ENCODE measurements around the gene KREMEN1. TPM values are rescaled to one million over a fixed set of nuclear protein-coding genes. Genes with fewer than 3 reads are reported as not detected.
A peak's percentile ranks its signal among the peaks of the same experiment; 100 is the strongest.
"Not testable (repeated sequence)": the region's sequence is repeated elsewhere in the genome, so short reads cannot be mapped to it uniquely, and the experiment has no call there.

The KREMEN1 gene
- total and polyA plus RNA-seq, 5 donors from 2014 or later: 0.10 TPM; not detected in 4

DNA sequence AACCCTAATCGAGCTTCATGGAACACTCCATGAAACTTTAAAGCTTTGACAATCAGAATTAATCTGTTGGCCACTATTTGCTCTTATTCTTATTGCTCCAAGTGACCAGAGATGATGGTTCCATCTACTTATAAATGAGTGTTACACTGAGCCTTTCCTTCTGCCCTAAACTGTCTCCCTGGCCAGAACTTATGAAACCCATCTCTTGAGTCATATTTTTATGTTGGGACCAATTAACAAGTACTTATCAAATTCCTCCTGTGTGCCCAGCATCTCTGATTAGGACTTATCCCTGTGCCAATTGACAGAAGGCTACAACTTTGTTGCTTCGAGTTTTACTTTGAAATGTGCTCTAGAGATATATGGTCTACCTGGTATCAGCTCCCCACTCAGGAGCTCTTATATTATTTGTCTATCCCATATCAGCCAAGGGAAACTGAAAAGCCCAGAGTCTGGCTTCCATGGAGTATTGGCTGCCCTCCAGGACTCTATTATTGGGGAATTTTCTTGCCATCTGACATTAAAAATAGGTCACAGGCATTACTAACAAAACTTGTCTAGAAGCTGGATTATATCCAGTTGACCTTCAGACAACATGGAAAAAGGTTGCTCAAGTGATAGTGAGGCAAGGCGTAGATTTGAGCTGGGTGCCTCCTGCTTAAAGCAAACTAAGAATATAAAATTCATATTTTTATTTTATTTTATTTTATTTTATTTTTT is 8.8 kb downstream of the KREMEN1 start:
- H3K36me3 Mint-ChIP-seq: no peaks in the 10 kb centered on the region
- H3K4me3 ChIP-seq (ENCODE audit: low read depth, low read length): no peak overlapping the region
- H3K4me1 Mint-ChIP-seq: no peaks in the 10 kb centered on the region
- peaks cover 40% of the 10 kb centered on the region for H3K27me3 Mint-ChIP-seq
- H3K36me3 ChIP-seq (ENCODE audit: control insufficient read depth, insufficient read depth, low read length): no peaks in the 10 kb centered on the region
- DNase-seq (no peak), ATAC-seq (ENCODE audit: low read depth in 2 of 2) (no peak)
- peaks cover 4% of the 10 kb centered on the region for H3K27me3 ChIP-seq (ENCODE audit: control insufficient read depth, insufficient read depth, low read length)
- no peak overlapping the region for H3K27ac Mint-ChIP-seq
- H3K27ac ChIP-seq (ENCODE audit: insufficient read depth, low read length, poor library complexity, severe bottlenecking): no peak overlapping the region
- H3K9me3 ChIP-seq (ENCODE audit: control insufficient read depth in 2 of 2, low read length in 2 of 2): no peaks in the 10 kb centered on the region
- H3K4me1 ChIP-seq (ENCODE audit: control insufficient read depth, insufficient read depth, low read length, poor library complexity, severe bottlenecking): no peaks in the 10 kb centered on the region
- no peaks in the 10 kb centered on the region for H3K9me3 Mint-ChIP-seq
- no peak overlapping the region for H3K4me3 Mint-ChIP-seq

DNA sequence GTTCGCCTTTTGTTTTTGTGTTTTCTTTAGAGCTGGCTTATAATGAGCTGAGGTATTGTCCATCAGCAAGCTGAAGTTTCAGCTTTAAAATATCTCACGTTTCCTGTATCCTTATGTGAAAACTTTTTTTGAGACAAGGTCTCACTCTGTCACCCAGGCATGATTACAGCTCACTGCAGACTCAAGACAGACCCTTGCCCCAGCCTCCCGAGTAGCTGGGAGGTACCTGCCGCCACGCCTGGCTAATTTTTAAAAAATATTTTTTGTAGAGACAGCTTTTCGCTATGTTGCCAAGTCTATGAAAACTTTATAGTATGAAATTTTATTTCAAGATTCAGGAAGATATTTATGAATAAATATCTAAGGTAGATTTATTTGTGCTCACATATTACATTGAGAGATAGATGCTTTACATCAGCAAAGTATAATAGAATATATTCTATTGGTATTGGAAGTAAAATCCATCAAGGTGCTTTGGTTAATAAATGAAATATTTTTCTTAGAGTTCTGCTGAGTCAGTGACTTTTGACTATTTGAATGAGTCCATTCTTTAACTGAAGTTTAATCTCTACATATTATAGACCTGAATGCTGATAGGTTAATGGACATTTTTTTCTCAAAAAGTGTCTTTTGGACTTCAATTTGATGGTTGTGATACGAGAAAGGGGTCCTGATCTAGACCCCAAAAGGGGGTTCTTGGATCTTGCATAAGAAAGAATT is 10.2 kb downstream of the KREMEN1 start:
- peaks cover 37% of the 10 kb centered on the region for H3K27me3 Mint-ChIP-seq
- no peak for ATAC-seq (ENCODE audit: low read depth in 2 of 2)
- no peak overlapping the region for H3K4me3 ChIP-seq (ENCODE audit: low read depth, low read length)
- no peaks in the 10 kb centered on the region for H3K4me1 Mint-ChIP-seq
- H3K36me3 ChIP-seq (ENCODE audit: control insufficient read depth, insufficient read depth, low read length): no peaks in the 10 kb centered on the region
- no peak overlapping the region for H3K4me3 Mint-ChIP-seq
- H3K27me3 ChIP-seq (ENCODE audit: control insufficient read depth, insufficient read depth, low read length): peaks cover 4% of the 10 kb centered on the region
- H3K9me3 Mint-ChIP-seq: no peaks in the 10 kb centered on the region
- H3K27ac ChIP-seq (ENCODE audit: insufficient read depth, low read length, poor library complexity, severe bottlenecking): no peak overlapping the region
- H3K36me3 Mint-ChIP-seq: no peaks in the 10 kb centered on the region
- no peaks in the 10 kb centered on the region for H3K9me3 ChIP-seq (ENCODE audit: control insufficient read depth in 2 of 2, low read length in 2 of 2)
- H3K27ac Mint-ChIP-seq: no peak overlapping the region
- DNase-seq: no peak
- no peaks in the 10 kb centered on the region for H3K4me1 ChIP-seq (ENCODE audit: control insufficient read depth, insufficient read depth, low read length, poor library complexity, severe bottlenecking)

DNA sequence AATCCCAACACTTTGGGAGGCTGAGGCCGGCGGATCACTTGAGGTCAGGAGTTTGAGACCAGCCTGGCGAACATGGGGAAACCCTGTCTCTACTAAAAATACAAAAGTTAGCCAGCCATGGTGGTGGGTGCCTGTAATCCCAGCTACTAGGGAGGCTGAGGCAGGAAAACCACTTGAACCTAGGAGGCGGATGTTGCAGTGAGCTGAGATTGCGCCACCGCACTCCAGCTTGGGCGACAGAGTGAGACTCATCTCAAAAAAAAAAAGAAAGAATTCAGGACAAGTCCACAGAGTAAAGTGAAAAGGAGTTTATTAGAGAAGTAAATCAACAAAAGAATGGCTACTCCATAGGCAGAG is 10.7 kb downstream of the KREMEN1 start:
- not testable (repeated sequence) for H3K36me3 Mint-ChIP-seq; H3K4me1 ChIP-seq (ENCODE audit: control insufficient read depth, insufficient read depth, low read length, poor library complexity, severe bottlenecking); H3K36me3 ChIP-seq (ENCODE audit: control insufficient read depth, insufficient read depth, low read length); H3K9me3 ChIP-seq (ENCODE audit: control insufficient read depth in 2 of 2, low read length in 2 of 2); H3K27ac Mint-ChIP-seq; H3K27me3 ChIP-seq (ENCODE audit: control insufficient read depth, insufficient read depth, low read length); H3K27ac ChIP-seq (ENCODE audit: insufficient read depth, low read length, poor library complexity, severe bottlenecking); H3K4me1 Mint-ChIP-seq; H3K4me3 ChIP-seq (ENCODE audit: low read depth, low read length); ATAC-seq (ENCODE audit: low read depth in 2 of 2); H3K9me3 Mint-ChIP-seq; DNase-seq
- Mint-ChIP-seq H3K27me3 (peaks cover 39% of the 10 kb centered on the region), H3K4me3 (peak overlapping the region in 1 of 4 donors; percentile 1)

DNA sequence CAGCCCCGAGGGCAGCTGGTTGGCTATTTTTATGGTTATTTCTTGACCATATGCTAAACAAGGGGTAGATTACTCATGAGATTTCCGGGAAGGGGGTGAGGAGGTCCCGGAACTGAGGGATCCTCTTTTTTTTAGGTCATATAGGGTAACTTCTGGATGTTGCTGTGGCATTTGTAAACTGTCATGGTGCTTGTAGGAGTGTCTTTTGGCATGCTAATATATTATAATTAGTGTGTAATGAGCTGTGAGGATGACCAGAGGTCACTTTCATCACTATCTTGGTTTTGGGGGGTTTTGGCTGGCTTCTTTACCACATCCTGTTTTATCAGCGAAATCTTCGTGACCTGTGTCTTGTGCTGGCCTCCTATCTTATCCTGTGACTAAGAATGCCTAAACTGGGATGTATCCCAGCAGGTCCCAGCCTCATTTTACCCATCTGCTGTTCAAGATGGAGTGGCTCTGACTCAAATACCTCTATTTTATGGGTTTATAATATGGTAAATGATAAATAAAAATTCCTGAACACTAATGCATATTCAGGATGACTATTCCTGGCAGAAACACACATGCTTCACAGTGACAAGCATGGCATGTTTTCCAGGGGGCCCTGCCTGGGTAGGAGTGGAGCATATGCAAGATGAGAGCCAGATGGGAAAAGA is 11.2 kb downstream of the KREMEN1 start:
- no peaks in the 10 kb centered on the region for H3K4me1 ChIP-seq (ENCODE audit: control insufficient read depth, insufficient read depth, low read length, poor library complexity, severe bottlenecking)
- H3K36me3 ChIP-seq (ENCODE audit: control insufficient read depth, insufficient read depth, low read length): no peaks in the 10 kb centered on the region
- Mint-ChIP-seq H3K4me3 (no peak overlapping the region), H3K27me3 (peaks cover 34% of the 10 kb centered on the region), H3K36me3 (no peaks in the 10 kb centered on the region), H3K27ac (no peak overlapping the region), H3K4me1 (no peaks in the 10 kb centered on the region), H3K9me3 (no peaks in the 10 kb centered on the region)
- ATAC-seq (ENCODE audit: low read depth in 2 of 2) (no peak), DNase-seq (no peak)
- H3K27ac ChIP-seq (ENCODE audit: insufficient read depth, low read length, poor library complexity, severe bottlenecking): no peak overlapping the region
- H3K27me3 ChIP-seq (ENCODE audit: control insufficient read depth, insufficient read depth, low read length): peaks cover 4% of the 10 kb centered on the region
- H3K9me3 ChIP-seq (ENCODE audit: control insufficient read depth in 2 of 2, low read length in 2 of 2): no peaks in the 10 kb centered on the region
- H3K4me3 ChIP-seq (ENCODE audit: low read depth, low read length): no peak overlapping the region

DNA sequence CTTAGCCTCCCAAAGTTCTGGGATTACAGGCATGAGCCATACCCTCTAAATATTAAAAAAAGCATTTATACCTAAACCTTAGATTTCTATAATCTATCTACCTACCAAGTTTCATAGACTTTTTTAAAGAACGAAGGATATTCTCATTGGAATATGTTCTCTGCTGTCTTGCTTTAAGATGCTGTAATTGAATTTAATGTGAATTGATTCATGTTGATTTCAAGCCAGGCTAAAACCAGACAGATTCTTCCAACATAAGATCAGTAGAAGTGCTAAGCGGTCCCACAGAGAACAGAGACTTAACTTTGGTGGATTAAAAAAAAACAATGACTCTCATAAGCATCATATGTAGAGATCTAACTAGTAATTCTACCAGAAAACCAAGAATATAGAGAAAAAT is 14.2 kb downstream of the KREMEN1 start:
- Histone ChIP-seq H3K36me3 (ENCODE audit: control insufficient read depth, insufficient read depth, low read length) (no peaks in the 10 kb centered on the region), H3K9me3 (ENCODE audit: control insufficient read depth in 2 of 2, low read length in 2 of 2) (no peaks in the 10 kb centered on the region), H3K27ac (ENCODE audit: insufficient read depth, low read length, poor library complexity, severe bottlenecking) (no peak overlapping the region), H3K27me3 (ENCODE audit: control insufficient read depth, insufficient read depth, low read length) (peaks cover 4% of the 10 kb centered on the region), H3K4me1 (ENCODE audit: control insufficient read depth, insufficient read depth, low read length, poor library complexity, severe bottlenecking) (no peaks in the 10 kb centered on the region), H3K4me3 (ENCODE audit: low read depth, low read length) (no peak overlapping the region)
- no peak for DNase-seq
- ATAC-seq (ENCODE audit: low read depth in 2 of 2): no peak
- H3K4me1 Mint-ChIP-seq: peaks cover 0 to 2% (median 0%) of the 10 kb centered on the region in 4 donors
- H3K4me3 Mint-ChIP-seq: no peak overlapping the region
- H3K36me3 Mint-ChIP-seq: no peaks in the 10 kb centered on the region
- no peak overlapping the region for H3K27ac Mint-ChIP-seq
- peaks cover 0 to 2% (median 0%) of the 10 kb centered on the region in 7 donors for H3K9me3 Mint-ChIP-seq
- H3K27me3 Mint-ChIP-seq: peaks cover 22% of the 10 kb centered on the region

DNA sequence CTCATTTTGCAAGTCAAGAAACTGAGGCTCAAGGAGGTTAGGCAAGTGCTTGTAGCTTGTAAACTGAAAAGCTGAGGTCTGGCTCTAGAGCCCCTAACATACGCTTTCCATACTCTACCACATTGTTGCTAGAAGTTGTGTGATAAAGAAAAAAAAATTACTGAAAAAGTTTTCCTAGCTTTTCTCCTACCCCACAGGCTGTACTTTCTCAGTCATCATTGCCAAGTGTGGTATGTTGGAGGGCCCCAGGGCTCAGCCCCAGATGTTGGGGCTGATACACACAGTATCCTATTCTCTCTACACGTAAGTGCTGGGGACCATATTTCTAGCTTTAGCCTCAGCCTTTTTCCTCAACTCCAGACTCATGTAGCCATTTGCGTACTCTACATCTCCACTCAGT is 16.0 kb downstream of the KREMEN1 start:
- DNase-seq: no peak
- Histone ChIP-seq H3K4me1 (ENCODE audit: control insufficient read depth, insufficient read depth, low read length, poor library complexity, severe bottlenecking) (no peaks in the 10 kb centered on the region), H3K9me3 (ENCODE audit: control insufficient read depth in 2 of 2, low read length in 2 of 2) (no peaks in the 10 kb centered on the region), H3K36me3 (ENCODE audit: control insufficient read depth, insufficient read depth, low read length) (no peaks in the 10 kb centered on the region), H3K27me3 (ENCODE audit: control insufficient read depth, insufficient read depth, low read length) (peaks cover 7% of the 10 kb centered on the region), H3K4me3 (ENCODE audit: low read depth, low read length) (no peak overlapping the region), H3K27ac (ENCODE audit: insufficient read depth, low read length, poor library complexity, severe bottlenecking) (no peak overlapping the region)
- ATAC-seq (ENCODE audit: low read depth in 2 of 2): no peak
- Mint-ChIP-seq H3K36me3 (no peaks in the 10 kb centered on the region), H3K9me3 (peaks cover 0 to 2% (median 0%) of the 10 kb centered on the region in 7 donors), H3K27ac (no peak overlapping the region), H3K4me1 (peaks cover 0 to 2% (median 0%) of the 10 kb centered on the region in 4 donors), H3K4me3 (no peak overlapping the region), H3K27me3 (peaks cover 32% of the 10 kb centered on the region)

DNA sequence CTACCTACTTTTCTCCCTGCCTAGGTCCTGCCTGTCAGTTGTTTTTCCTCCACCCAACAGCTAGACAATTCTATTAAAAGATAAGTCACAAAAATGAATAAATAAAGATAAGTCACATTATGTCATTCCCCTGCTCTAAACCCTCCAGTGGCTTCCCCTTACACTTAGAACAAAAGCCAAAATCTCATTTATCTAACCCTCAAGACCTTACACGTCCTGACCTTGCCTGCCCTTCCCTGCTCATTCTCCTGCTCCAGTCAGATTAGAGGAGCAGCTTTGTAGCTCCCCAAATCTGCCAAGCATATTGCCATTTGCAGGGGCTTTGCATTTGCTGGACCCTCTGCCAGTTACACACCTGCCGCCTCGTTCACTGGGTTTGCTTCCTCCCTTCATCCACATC is 16.7 kb downstream of the KREMEN1 start:
- no peak overlapping the region for H3K4me3 ChIP-seq (ENCODE audit: low read depth, low read length)
- ATAC-seq (ENCODE audit: low read depth in 2 of 2): no peak
- peak overlapping the region in 1 of 3 donors; percentile 30 for H3K27ac Mint-ChIP-seq
- peaks cover 0 to 2% (median 0%) of the 10 kb centered on the region in 4 donors for H3K4me1 Mint-ChIP-seq
- no peaks in the 10 kb centered on the region for H3K4me1 ChIP-seq (ENCODE audit: control insufficient read depth, insufficient read depth, low read length, poor library complexity, severe bottlenecking)
- H3K27me3 ChIP-seq (ENCODE audit: control insufficient read depth, insufficient read depth, low read length): peaks cover 7% of the 10 kb centered on the region
- H3K36me3 ChIP-seq (ENCODE audit: control insufficient read depth, insufficient read depth, low read length): no peaks in the 10 kb centered on the region
- H3K36me3 Mint-ChIP-seq: no peaks in the 10 kb centered on the region
- peaks cover 0 to 2% (median 0%) of the 10 kb centered on the region in 7 donors for H3K9me3 Mint-ChIP-seq
- H3K9me3 ChIP-seq (ENCODE audit: control insufficient read depth in 2 of 2, low read length in 2 of 2): no peaks in the 10 kb centered on the region
- no peak overlapping the region for H3K27ac ChIP-seq (ENCODE audit: insufficient read depth, low read length, poor library complexity, severe bottlenecking)
- peaks cover 38% of the 10 kb centered on the region for H3K27me3 Mint-ChIP-seq
- no peak for DNase-seq
- no peak overlapping the region for H3K4me3 Mint-ChIP-seq
